Body of pancreas (tissue), 4 donors: Measurements from ENCODE around the gene HMG20B. TPM values are rescaled to one million over a fixed set of nuclear protein-coding genes. Genes with fewer than 3 reads are reported as not detected.

ENCODE experiments used
- ATAC-seq: fragments of 150-250 bp; one replicate; pipeline ENCODE4 v1.9.1; 2016
- DNase-seq, 4 donors: peaks; one replicate each; pipeline ENCODE4 v3.0.0-alpha.2; 2019
- H3K27ac ChIP-seq, 4 donors: fragments of 200-600 bp; sonication (generic); 1 replicate in 3 of 4; 2 replicates in 1 of 4; pipeline versions ENCODE4 v1.5.1 to v1.6.1; 2016 to 2019; ENCODE audit warnings: mild to moderate bottlenecking in 1 of 4, mixed read lengths in 1 of 4, moderate library complexity in 1 of 4
- H3K27me3 ChIP-seq, 2 donors: fragments of 200-600 bp; sonication (generic); one replicate each; pipeline ENCODE4 v1.6.0; 2016; ENCODE audit warnings: mild to moderate bottlenecking in 1 of 2
- H3K36me3 ChIP-seq, 2 donors: fragments of 200-600 bp; sonication (generic); replicated peaks in 1 of 2; 2 replicates each; pipeline ENCODE4 v1.5.1; 2016; ENCODE audit warnings: low read depth in 2 of 2; ENCODE audit not compliant: insufficient read depth in 1 of 2
- H3K4me1 ChIP-seq: fragments of 200-600 bp; sonication (generic); one replicate; pipeline ENCODE4 v1.6.0; 2016
- H3K4me3 ChIP-seq, 2 donors: fragments of 200-600 bp; sonication (generic); 1 replicate in 1 of 2; 2 replicates in 1 of 2; pipeline ENCODE4 v1.5.1; 2016 to 2019
- H3K9me3 ChIP-seq, 3 donors: fragments of 200-600 bp; sonication (generic); 1 replicate in 2 of 3; 2 replicates in 1 of 3; pipeline ENCODE4 v1.5.1; 2016
- CTCF ChIP-seq, 7 experiments: fragments of 450-650 bp in 4 of 7; fragments of 200-600 bp in 3 of 7; sonication (generic) in 3 of 7; IDR thresholded peaks; one replicate each; pipeline ENCODE4 v1.5.1; 2016 to 2019; ENCODE audit warnings: antibody characterized with exemption in 7 of 7
- POLR2A ChIP-seq, 3 donors: fragments of 450-650 bp; IDR thresholded peaks; one replicate each; pipeline ENCODE4 v1.6.1; 2016; ENCODE audit warnings: antibody characterized with exemption in 3 of 3, mild to moderate bottlenecking in 2 of 3
- WGBS, 2 donors: methylation state at CpG; one replicate each; pipeline ENCODE4 v1.1.5; 2017; 5-methylcytosine and 5-hydroxymethylcytosine counted together
- intact Hi-C: fragments of 100-400 bp; cut with DNase I; formaldehyde crosslinking; loops from one replicate; pipeline ENCODE4 v1.15.1; 2023
- total RNA-seq, 2 donors: library from RNA; depleted of rRNA; stranded (reverse); fragments of >200 nt; gene quantifications; one replicate each; pipeline ENCODE4 v1.1.0, GENCODE V29; 2016

Gene HMG20B
- total RNA-seq, 2 donors from 2014 or later: 66.7 to 91.0 TPM

- WGBS, 2 donors: 89 to 94% methylated on average over 3 to 29 of the region's 39 CpGs
- intact Hi-C loops: loop anchor here (10.0 kb wide), 1 partner anchor 319 kb away; no protein-coding TSS in a partner anchor
- H3K36me3 ChIP-seq: peaks cover 2 to 5% of the 10 kb centered on the region in 2 donors
- H3K27ac ChIP-seq: no peak overlapping the region
- H3K4me3 ChIP-seq: no peak overlapping the region
- no peak for ATAC-seq
- no peaks in the 10 kb centered on the region for H3K4me1 ChIP-seq
- no peaks in the 10 kb centered on the region for H3K27me3 ChIP-seq
- DNase-seq: no peak
- H3K9me3 ChIP-seq: no peaks in the 10 kb centered on the region
- no peak for TF ChIP-seq CTCF (IDR thresholded peaks at IDR 0.05)
- TF ChIP-seq POLR2A (IDR thresholded peaks at IDR 0.05): no peak
Observed at GRCh38 chr19:3613818-3614661, 41.3 kb downstream of the HMG20B start.

DNA sequence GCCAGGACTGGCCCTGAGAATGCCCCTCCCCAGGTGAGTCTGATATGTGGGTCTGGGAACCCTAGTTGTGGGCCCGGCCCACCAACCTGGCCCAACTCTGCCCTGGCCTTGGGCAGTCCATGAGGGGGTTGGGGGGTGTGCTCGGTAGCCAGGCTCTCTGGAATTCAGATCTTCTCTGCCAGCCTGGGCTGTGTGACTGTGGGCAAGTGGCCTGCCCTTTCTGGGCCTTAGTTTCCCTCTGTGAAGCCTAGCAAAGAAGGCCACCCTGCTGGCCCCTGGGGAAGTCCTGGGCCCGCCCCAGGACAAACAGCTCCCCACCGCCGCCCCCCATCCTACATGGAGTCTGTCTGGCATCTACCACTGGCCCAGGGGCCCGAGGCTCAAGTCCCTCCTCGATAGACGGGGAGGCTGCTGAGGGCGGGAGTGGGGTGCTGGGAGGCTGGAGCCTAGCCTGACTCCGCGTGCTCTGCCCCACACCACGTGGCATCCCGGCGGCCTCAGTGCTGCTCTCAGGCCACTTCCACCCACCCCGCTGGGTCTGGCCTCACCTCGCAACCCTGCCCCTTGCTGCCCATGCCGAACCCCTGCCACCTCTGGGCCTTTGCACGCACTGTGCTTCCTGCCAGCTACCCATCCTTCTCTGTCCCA, 42.2 kb downstream of the HMG20B start:
- DNase-seq: no peak
- WGBS, 2 donors: 92 to 100% methylated on average over 4 to 15 of the region's 18 CpGs
- peaks cover 2 to 5% of the 10 kb centered on the region in 2 donors for H3K36me3 ChIP-seq
- H3K27ac ChIP-seq: no peak overlapping the region
- intact Hi-C loops: loop anchor here (10.0 kb wide), 1 partner anchor 320 kb away; no protein-coding TSS in a partner anchor
- H3K9me3 ChIP-seq: no peaks in the 10 kb centered on the region
- no peaks in the 10 kb centered on the region for H3K27me3 ChIP-seq
- ATAC-seq: no peak
- TF ChIP-seq POLR2A (IDR thresholded peaks at IDR 0.05): no peak
- TF ChIP-seq CTCF (IDR thresholded peaks at IDR 0.05): no peak
- no peaks in the 10 kb centered on the region for H3K4me1 ChIP-seq
- H3K4me3 ChIP-seq: no peak overlapping the region

DNA sequence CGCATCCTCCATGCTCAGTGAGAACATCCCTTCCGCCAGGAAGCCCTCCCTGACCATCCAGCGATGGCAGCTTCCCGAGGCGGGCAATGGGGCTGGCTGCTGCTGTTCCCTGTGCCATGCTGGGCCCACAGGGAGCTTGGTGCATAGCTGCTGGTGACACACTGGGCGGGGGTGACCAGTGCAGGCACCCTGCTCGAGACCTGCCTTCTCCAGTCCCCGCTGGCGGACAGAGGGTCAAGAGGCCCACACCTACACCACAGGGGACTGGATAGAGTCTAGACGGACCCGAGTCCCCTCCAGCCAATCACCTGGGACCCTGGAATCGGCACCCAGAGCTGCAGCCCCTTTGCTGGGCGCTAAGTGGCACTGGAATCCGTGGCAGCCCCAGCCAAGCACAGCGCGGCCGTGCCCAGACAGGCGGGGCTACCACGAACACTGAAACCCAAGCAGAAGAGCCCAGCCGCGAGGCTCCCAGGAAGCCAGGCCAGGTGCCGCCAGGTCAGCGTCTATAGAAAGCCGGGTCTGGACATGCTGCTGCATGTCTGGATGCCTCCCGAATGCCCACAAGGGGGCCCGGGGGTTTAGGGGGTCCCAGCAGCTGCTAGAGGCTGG, 42.9 kb downstream of the HMG20B start:
- intact Hi-C loops: loop anchor here (10.0 kb wide), 1 partner anchor 321 kb away; no protein-coding TSS in a partner anchor
- 90 to 95% methylated on average over 9 to 24 of the region's 26 CpGs for WGBS, 2 donors
- peaks cover 2 to 5% of the 10 kb centered on the region in 2 donors for H3K36me3 ChIP-seq
- no peak overlapping the region for H3K27ac ChIP-seq
- no peak for TF ChIP-seq CTCF (IDR thresholded peaks at IDR 0.05)
- TF ChIP-seq POLR2A (IDR thresholded peaks at IDR 0.05): no peak
- H3K27me3 ChIP-seq: no peaks in the 10 kb centered on the region
- H3K4me1 ChIP-seq: no peaks in the 10 kb centered on the region
- H3K4me3 ChIP-seq: no peak overlapping the region
- H3K9me3 ChIP-seq: no peaks in the 10 kb centered on the region
- no peak for DNase-seq
- no peak for ATAC-seq

- Histone ChIP-seq H3K27me3 (no peaks in the 10 kb centered on the region), H3K27ac (no peak overlapping the region), H3K4me1 (no peaks in the 10 kb centered on the region), H3K9me3 (no peaks in the 10 kb centered on the region), H3K36me3 (no peaks in the 10 kb centered on the region), H3K4me3 (no peak overlapping the region)
- no peak for DNase-seq
- 67 to 78% methylated on average over 18 to 19 of the region's 19 CpGs for WGBS, 2 donors
- ATAC-seq: no peak
- no peak for TF ChIP-seq POLR2A (IDR thresholded peaks at IDR 0.05)
- TF ChIP-seq CTCF (IDR thresholded peaks at IDR 0.05): no peak
- intact Hi-C loops: loop anchor here (10.0 kb wide), 1 partner anchor 323 kb away; no protein-coding TSS in a partner anchor
Observed at GRCh38 chr19:3617463-3617862, 44.7 kb downstream of the HMG20B start.
